Fibroblast of skin of left quadriceps (primary cell): Measurements from ENCODE around the gene NCAM2.
A peak's percentile ranks its signal among the peaks of the same experiment; 100 is the strongest.

Source experiments
- DNase-seq, 2 experiments: peaks; one replicate each; pipeline ENCODE4 v3.0.0-alpha.2; 2013; ENCODE audit warnings: low read depth in 2 of 2

NCAM2 gene

DNA sequence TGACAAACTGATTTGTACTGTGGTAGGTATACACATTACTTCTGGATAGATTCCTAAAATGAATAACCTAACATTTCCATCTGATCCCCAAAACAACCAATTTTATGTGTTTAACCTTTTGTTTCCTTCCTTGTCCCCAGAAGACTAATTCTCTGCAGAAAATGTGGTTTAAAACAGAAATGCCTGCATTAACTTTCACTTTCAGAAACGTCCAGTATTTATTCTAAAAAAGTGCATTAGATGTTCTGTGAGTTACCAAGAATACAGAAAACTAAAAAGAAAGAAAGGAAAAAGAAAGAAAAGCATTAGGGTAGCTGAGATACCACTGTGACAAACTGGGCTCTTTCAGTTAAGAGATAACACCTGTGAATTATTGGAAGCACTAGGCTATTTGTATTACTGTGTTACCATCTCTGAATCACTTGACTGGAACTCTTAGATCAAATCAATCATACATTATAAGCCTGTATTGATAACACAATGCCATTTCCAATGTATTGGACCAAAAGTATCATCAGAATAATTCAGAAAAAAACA is 177.7 kb downstream of the NCAM2 start:
- DNase-seq: no peak

DNA sequence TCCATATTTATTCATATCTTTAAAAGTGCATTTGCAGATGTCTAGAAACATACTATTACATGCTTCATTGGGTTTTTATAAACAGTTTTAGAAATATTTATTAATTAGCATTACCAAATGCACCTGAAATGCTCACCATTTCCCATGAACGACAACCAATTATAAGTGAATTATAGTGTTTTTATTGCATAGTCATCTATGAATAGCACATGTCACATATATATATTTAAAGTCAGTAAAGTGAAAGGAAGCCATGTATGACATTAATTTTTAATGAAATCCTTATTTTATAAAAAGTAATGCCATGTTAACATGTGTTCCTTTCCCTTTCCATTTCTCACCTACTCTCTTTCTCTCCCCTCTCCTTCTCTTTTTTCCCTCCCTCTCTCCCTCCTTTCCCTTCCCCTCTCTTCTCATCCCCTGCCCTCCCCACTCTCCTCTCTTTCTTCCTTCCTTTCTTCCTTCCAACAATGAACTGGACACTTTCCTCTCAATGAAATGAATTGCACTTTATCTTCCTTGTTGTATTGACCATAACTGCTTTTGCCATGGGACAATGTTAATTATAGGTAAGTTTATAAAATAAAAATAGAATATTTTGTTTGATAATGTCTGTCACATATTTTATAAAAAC is 179.3 kb downstream of the NCAM2 start:
- no peak for DNase-seq

DNA sequence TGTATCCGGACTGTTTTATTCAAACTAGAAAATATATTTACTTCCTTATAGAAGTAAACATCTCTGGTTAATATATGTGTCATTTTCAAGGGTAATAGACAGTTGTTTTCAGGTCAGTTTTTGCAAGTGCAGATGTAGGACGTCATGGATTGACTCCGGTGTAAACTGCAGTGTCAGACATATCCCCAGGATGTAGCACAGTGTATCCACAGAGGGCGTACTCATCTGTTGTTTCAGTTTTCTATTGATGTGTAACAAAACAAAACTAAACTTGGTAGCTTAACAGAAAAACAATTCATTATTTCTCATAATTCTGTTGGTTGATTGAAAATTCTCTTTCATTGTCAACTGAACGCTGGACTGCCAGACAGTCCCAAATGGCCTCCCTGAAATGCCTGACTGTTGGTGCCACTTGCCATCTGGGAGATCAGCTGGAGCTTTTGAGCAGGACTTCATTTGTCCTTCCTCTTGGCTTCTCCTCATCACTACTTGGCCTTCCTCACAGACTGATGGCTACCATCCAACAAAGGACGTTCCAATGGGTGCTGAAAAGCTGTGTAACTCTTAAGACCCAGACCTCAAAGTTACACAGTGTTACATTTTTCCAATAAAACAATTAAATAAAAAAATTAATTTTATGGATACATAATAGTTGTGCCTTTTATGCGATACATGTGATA is 181.6 kb downstream of the NCAM2 start:
- DNase-seq: no peak

DNA sequence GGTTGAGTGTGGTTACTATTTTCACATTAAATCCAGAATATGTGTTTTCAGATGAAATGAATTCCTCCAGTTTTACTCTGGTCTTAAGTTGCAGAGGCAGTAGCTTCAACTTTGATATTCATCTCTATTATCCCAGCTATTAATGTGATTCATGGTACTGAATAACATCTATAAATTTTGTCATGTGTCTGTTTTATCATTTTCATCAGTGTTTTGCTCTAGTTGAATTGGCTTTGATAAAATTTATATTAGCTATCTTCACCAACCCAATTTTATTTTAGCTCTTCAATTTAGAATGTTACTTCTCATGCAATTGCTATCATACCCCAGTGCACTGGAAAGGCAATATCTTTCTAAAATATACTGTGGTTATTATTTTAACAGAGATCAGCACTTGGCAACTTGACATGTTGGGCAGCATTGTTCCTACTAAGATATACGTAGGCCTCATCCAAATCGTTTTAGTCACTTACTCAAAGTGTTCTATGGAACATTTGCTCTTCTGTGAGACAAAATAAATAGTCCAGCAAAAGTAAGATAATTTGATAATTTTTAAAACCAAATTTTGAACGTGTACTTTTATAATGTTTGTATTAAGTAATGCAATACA is 184.3 kb downstream of the NCAM2 start:
- DNase-seq: no peak

- DNase-seq: no peak
These were observed 184.9 kb downstream of the NCAM2 start for GRCh38 chr21:21183092-21183491.

DNA sequence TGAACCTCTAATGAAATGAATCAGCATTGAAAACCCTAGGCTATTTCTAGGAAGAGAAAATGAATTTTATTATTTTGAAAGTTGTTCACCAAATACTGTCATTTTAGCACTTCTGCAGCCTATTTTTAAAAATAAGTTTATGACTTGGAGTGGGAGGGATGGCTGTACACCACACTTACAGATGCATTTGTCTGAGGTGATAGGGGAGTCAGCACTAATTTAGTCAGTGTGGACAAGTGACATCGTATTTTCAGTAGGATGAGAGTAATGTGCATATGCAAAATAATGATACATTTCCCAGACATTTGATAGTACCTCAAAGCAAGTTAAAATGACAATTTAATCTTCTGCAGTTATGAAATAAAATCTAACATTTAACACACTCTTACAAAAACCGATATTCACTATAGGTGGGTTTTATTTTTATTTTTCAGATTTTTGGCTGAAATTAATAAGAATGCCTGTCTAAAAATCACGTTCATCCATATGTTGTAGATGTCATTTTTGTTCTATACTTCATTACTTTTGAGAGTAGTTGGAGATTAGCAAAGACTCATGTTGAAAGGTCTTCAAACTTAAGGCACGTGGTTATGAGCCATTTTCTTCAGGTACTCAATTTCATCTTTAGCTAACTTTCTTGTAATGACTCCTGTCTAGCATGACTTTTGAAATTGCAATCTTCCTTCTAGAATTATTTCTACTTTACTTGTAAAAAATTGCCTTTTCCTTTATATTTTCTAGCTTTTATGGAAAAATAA is 186.7 kb downstream of the NCAM2 start:
- DNase-seq: no peak

GRCh38 chr21:21187579-21187978 is 189.4 kb downstream of the NCAM2 start:
- DNase-seq: no peak

- no peak for DNase-seq
These were observed 190.4 kb downstream of the NCAM2 start for GRCh38 chr21:21188513-21189195.

DNA sequence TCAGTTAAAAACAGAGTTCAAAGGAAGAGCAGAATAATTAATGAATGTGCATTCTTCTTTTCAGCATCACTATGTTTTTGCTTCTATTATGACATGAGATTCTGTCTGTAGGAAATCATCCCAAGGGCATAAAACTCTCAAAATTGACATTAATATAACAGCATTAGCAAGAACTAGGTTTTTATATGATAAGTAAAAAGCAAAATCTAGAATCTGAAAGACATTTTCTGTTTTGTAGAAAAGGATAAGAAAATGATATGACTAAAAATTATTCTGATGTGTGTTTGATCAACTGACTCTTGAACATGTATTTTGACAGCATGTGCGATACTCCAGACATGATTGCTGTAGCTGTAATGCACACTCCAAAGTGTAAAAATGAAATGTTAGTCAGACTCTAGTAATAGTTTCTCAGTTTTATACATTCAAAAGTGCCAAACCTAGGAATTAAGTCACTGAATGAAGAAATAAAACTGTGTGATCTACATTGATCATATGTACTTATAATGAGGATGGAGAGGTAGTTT is 197.3 kb downstream of the NCAM2 start:
- DNase-seq: no peak

GRCh38 chr21:21196087-21196486 is 197.9 kb downstream of the NCAM2 start:
- no peak for DNase-seq

GRCh38 chr21:21196848-21197247 is 198.6 kb downstream of the NCAM2 start:
- no peak for DNase-seq

DNA sequence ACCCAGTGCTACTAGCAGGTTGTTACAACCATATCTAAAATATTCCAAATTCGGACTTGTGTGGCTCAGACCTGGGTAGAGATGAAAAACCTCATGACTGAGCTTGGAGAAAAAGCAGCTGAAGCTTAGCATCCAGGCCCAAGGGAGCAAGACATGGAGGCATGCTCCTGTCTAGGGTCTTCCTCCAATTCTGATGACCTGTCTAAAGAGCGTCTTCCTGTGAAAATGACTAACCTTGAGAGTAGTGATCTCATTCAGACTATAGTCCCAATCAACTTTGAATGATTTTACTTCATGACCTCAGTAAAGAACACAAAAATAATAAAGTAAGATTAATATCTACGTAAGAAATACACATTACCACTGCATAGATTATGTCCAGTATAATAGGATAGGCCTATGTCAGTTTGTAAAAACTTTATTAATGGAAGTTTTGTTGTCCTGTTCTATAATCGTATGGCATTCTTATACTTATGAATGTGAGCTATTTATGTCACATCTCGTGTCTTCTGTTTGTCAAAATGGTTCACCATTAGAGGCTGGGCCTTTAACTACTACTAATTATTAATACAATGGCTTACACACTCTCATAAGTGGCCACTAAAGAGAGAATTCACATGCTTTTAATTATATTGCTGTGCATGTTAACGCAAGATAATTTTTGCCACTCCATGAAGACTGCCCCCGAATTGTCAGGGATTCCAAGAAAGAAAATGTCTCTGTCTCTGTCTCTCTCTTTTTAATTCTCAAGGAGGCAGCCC is 201.3 kb downstream of the NCAM2 start:
- no peak for DNase-seq

DNA sequence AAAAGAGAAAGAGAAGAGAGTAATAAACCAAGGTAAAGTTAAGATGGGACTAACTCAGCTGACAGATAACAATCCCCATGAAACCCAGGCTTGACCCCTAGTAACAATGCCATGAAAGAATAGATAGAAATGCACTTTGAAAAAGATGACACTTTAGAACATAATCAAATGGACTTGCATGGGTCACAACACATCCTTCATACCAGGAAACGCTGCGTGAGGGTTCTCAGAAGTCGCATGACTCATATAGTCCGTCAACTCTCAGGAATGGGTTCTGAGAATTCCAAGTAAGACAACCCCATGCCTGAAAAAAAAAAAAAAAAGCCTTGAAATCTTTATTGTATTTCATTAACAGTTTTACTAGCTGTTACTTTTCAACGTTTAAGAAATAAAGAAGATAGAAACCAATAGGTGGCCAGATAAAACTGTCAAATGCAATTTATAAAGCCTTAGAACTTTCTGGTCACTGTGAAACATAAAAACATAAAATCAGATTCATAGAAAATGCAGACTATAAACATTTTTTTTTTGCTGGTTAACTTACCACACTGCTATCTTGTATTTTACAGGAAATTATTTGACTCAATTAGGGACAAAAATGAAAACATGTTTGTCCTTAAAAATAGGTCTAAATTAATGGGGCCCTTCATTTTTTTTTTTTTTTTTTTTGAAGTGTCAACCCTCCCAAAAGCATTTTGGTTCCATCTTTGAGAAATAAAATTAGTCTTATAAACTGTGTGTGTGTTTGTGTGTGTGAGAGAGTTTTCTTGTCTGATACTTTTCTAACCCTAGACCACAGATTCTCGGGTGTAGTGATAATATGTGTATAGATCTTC is 202.1 kb downstream of the NCAM2 start:
- DNase-seq: peak; percentile 97

GRCh38 chr21:21200939-21201615 is 202.9 kb downstream of the NCAM2 start:
- no peak for DNase-seq

DNA sequence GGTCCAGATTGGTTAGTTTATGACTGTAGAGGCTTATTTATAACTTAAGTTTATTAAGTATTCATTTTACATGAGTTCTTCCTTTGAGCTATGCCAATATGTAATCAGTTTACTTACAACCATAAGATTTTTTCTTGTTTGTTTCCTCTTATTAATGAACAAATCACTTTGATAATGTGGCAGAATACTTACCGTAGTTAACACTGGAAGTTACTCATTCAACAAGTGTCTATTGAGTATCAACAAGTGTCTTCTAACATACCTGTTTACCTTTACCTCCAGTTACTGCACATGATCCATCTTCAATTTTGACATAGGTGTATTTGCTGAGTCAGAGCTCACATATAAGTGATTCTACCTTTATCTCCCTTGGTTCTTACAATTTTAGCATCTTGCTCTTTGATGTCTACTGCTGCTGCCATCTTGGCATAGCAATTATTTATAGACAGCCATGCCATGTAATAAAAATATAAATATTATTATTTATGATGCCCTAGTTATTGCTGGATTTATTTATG is 205.7 kb downstream of the NCAM2 start:
- DNase-seq: no peak

- no peak for DNase-seq
These were observed 206.3 kb downstream of the NCAM2 start for GRCh38 chr21:21204366-21204996.

- DNase-seq: no peak
These were observed 207.4 kb downstream of the NCAM2 start for GRCh38 chr21:21205604-21206003.

DNA sequence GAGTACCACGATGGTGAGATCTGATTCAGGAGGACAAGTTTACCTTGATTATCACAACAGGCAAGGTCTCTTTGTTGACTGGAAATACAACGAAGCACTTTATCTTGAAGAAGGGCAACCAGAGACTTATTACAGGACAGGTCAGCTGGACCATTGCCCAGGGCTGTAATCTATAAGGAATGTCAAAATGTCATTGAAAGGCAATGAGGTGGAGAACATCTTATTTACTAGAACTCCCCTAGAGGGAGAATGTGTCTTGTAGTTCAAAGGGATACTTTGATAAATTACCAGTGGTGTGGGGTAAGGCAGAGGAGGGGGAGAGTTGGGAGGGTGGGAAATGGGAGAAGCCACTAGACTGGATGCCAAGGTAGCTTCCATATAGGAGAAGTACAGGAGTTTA is 212.3 kb downstream of the NCAM2 start:
- DNase-seq: no peak
